Adrenal gland (tissue), 12 donors: ENCODE measurements around the gene PKD1. TPM values are rescaled to one million over a fixed set of nuclear protein-coding genes. Genes with fewer than 3 reads are reported as not detected.

Experiments used
- DNase-seq, 7 donors: peaks; one replicate each; pipeline ENCODE4 v3.0.0-alpha.2; 2019 to 2020
- H3K27ac ChIP-seq, 5 donors: fragments of 200-600 bp; sonication (generic) in 4 of 5; 1 replicate in 3 of 5; 2 replicates in 2 of 5; pipeline versions ENCODE4 v1.5.1 to v1.8.0; 2016 to 2020; ENCODE audit warnings: mild to moderate bottlenecking in 1 of 5
- H3K27me3 ChIP-seq: fragments of 200-600 bp; 2 replicates; pipeline ENCODE4 v1.8.0; 2021
- H3K36me3 ChIP-seq, 2 donors: fragments of 200-600 bp; replicated peaks in 1 of 2; 1 replicate in 1 of 2; 2 replicates in 1 of 2; pipeline versions ENCODE4 v1.5.1 to v1.8.0; 2018 to 2022
- H3K4me1 ChIP-seq, 2 donors: fragments of 200-600 bp; replicated peaks in 1 of 2; 1 replicate in 1 of 2; 2 replicates in 1 of 2; pipeline versions ENCODE4 v1.5.1 to v1.8.0; 2018 to 2021
- H3K4me3 ChIP-seq, 4 donors: fragments of 200-600 bp; sonication (generic) in 3 of 4; one replicate each; pipeline ENCODE4 v1.5.1; 2016 to 2018
- H3K9me3 ChIP-seq, 3 donors: fragments of 200-600 bp; sonication (generic) in 1 of 3; replicated peaks in 1 of 3; 1 replicate in 2 of 3; 2 replicates in 1 of 3; pipeline versions ENCODE4 v1.5.1 to v1.8.0; 2016 to 2021
- POLR2A ChIP-seq, 2 donors: fragments of 450-650 bp; IDR thresholded peaks; one replicate each; pipeline ENCODE4 v1.6.1; 2017; ENCODE audit warnings: antibody characterized with exemption in 2 of 2, mild to moderate bottlenecking in 2 of 2, moderate library complexity in 1 of 2
- WGBS, 4 donors: extraction: QIAGEN DNeasy Blood & Tissue Kit in 2 of 4; methylation state at CpG; one replicate each; pipeline versions ENCODE4 v1.1.5 to v1.1.7; 2013 to 2017; 5-methylcytosine and 5-hydroxymethylcytosine counted together
- intact Hi-C, 2 donors: fragments of 100-400 bp; cut with DNase I; formaldehyde crosslinking; loops; one replicate each; pipeline versions ENCODE4 v1.14.1 to v1.15.0; 2022 to 2023
- polyA plus RNA-seq, 3 donors: library from polyadenylated mRNA; stranded (reverse); fragments of 200-250 nt in 2 of 3; fragments of 350-450 nt in 1 of 3; fragmentation: Illumina TruSeq in 1 of 3; extraction: RNeasy Lipid Tissue Mini Kit (QIAGEN cat#74804) in 1 of 3; gene quantifications; one replicate each; pipeline ENCODE4 v1.2.3, GENCODE V29; 2013 to 2014
- total RNA-seq, 9 donors: library from RNA; depleted of rRNA in 4 of 9; stranded (reverse); fragments of >200 nt in 4 of 9; fragments of 120-200 nt in 1 of 9; fragmentation: NEBNext Ultra II Directional in 1 of 9; extraction: Animal tissue kit (Norgen Biotek cat#: 25700) in 1 of 9; gene quantifications; one replicate each; pipeline versions ENCODE4 v1.1.0 to v1.2.4, GENCODE V29; 2013 to 2023
- TF ChIP-seq, protein P1 (sequence below), 6 experiments: fragments of 450-650 bp in 4 of 6; fragments of 200-600 bp in 2 of 6; sonication (generic) in 1 of 6; IDR thresholded peaks; 1 replicate in 5 of 6; 2 replicates in 1 of 6; pipeline versions ENCODE4 v1.5.1 to v1.8.0; 2016 to 2021; ENCODE audit warnings: antibody characterized with exemption in 6 of 6, mild to moderate bottlenecking in 2 of 6, moderate library complexity in 1 of 6
- donor health status: healthy with polysubstance abuse.
- donor health status: Bipolar disorder and iron deficiency.
- donor health status: DM: yes; HTN: yes; CAD: no.
- donor health status: DM: no; HTN: no; CAD: no.
- donor health status: DM: no; HTN: no; CAD: no.
- donor health status: DM: yes; HTN: yes; CAD: no.

PKD1 gene
- total and polyA plus RNA-seq, 12 donors = 9.2 to 359 (median 102) TPM

DNA sequence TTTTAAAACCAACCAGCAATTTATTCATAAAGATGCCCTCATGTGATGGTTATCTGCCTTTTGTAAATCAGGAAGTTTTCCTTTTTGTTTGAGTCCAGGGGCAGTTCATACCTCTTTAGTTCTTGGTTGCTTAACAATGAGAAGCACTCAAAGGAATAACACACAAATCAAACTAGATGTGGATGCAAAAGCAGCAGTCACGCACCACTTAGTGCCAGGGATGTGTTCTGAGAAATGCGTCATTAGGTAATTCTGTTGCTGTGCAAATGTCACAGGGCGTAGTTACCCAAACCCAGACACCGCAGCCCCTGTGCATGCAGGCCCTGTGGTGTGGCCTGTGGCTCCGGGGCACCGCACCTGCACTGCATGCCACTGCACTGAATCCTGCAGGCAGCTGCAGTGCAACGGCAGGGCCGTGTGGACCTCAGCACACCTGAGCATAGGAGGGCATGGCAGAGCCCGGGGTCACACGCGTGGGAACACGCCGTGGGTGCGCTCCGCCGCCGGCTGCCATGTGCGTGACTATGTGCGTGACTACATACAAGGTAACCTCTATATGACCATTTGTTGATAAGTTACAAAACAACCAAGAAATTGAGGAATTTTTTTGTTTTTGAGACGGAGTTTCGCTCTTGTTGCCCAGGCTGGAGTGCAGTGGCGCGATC is 39.6 kb downstream of the PKD1 start:
- H3K4me1 ChIP-seq = peaks cover 0 to 7% of the 10 kb centered on the region in 2 donors

DNA sequence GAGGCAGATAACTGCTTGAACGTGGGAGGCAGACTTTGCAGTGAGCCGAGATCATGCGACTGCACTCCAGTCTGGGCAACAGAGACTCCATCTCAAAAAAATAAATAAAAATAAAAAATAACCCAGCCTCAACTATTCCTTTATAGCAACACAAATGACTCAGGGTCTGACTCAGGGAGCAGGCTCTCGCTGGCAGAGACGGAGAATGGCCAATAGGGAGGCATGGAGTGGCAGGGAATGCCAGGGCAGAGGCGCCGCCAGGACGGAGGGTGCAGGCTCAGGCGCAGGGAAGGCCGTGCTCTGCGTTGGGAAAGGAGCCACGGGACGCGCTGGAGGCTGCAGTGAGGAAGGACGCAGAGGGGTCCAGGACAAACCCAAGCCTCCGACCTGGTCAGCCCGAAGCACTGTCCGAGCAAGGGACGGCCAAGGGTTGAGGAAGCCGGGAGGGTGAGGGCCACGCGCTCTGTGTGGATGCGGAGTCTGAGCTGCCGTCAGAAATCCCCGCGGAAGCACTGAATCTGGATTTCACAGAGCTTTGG is 40.3 kb downstream of the PKD1 start:
- TF ChIP-seq POLR2A (IDR thresholded peaks at IDR 0.05) = no peak
- TF ChIP-seq, protein P1, sequence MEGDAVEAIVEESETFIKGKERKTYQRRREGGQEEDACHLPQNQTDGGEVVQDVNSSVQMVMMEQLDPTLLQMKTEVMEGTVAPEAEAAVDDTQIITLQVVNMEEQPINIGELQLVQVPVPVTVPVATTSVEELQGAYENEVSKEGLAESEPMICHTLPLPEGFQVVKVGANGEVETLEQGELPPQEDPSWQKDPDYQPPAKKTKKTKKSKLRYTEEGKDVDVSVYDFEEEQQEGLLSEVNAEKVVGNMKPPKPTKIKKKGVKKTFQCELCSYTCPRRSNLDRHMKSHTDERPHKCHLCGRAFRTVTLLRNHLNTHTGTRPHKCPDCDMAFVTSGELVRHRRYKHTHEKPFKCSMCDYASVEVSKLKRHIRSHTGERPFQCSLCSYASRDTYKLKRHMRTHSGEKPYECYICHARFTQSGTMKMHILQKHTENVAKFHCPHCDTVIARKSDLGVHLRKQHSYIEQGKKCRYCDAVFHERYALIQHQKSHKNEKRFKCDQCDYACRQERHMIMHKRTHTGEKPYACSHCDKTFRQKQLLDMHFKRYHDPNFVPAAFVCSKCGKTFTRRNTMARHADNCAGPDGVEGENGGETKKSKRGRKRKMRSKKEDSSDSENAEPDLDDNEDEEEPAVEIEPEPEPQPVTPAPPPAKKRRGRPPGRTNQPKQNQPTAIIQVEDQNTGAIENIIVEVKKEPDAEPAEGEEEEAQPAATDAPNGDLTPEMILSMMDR (IDR thresholded peaks at IDR 0.05) = no peak
- H3K36me3 ChIP-seq = peaks cover 0 to 77% of the 10 kb centered on the region in 2 donors
- H3K27me3 ChIP-seq = no peaks in the 10 kb centered on the region
- WGBS, 4 donors = 91 to 96% (median 92%) methylated on average over 26 of the region's 26 CpGs
- peaks cover 0 to 12% of the 10 kb centered on the region in 2 donors for H3K4me1 ChIP-seq
- no peak overlapping the region for H3K4me3 ChIP-seq
- H3K27ac ChIP-seq = no peak overlapping the region
- DNase-seq = peak in 2 of 7 donors; percentile 29 to 67
- no peaks in the 10 kb centered on the region for H3K9me3 ChIP-seq
- intact Hi-C loops = no loop called here

More for the DNA sequence above, 39.6 kb downstream of the PKD1 start:
- no peak overlapping the region for H3K4me3 ChIP-seq
- intact Hi-C loops = no loop called here
- H3K36me3 ChIP-seq = peaks cover 0 to 79% of the 10 kb centered on the region in 2 donors
- DNase-seq = no peak
- H3K27me3 ChIP-seq = no peaks in the 10 kb centered on the region
- TF ChIP-seq POLR2A (IDR thresholded peaks at IDR 0.05) = no peak
- TF ChIP-seq, protein P1 (IDR thresholded peaks at IDR 0.05) = no peak
- H3K9me3 ChIP-seq = no peaks in the 10 kb centered on the region
- H3K27ac ChIP-seq = no peak overlapping the region
- 95 to 98% (median 97%) methylated on average over 22 to 23 of the region's 23 CpGs for WGBS, 4 donors

- Histone ChIP-seq H3K36me3 (peaks cover 0 to 77% of the 10 kb centered on the region in 2 donors), H3K9me3 (no peaks in the 10 kb centered on the region), H3K27me3 (no peaks in the 10 kb centered on the region), H3K27ac (no peak overlapping the region), H3K4me1 (peaks cover 0 to 13% of the 10 kb centered on the region in 2 donors), H3K4me3 (no peak overlapping the region)
- intact Hi-C loops = no loop called here
- no peak for TF ChIP-seq POLR2A (IDR thresholded peaks at IDR 0.05)
- no peak for DNase-seq
- 74 to 94% (median 88%) methylated on average over 5 to 15 of the region's 15 CpGs; no CpG with 5 or more reads in 1 of the 4 donors for WGBS, 4 donors
Measured at GRCh38 chr16:2093793-2094192, 41.9 kb downstream of the PKD1 start.

GRCh38 chr16:2092866-2093265 is 42.8 kb downstream of the PKD1 start:
- H3K27ac ChIP-seq = peak overlapping the region in 1 of 5 donors; percentile 76
- no peaks in the 10 kb centered on the region for H3K27me3 ChIP-seq
- intact Hi-C loops = no loop called here
- WGBS, 4 donors = 92 to 97% (median 95%) methylated on average over 5 to 13 of the region's 13 CpGs
- TF ChIP-seq, protein P1 (IDR thresholded peaks at IDR 0.05) = no peak
- no peak for TF ChIP-seq POLR2A (IDR thresholded peaks at IDR 0.05)
- no peaks in the 10 kb centered on the region for H3K9me3 ChIP-seq
- DNase-seq = no peak
- no peak overlapping the region for H3K4me3 ChIP-seq
- H3K36me3 ChIP-seq = peaks cover 0 to 86% of the 10 kb centered on the region in 2 donors
- H3K4me1 ChIP-seq = peaks cover 0 to 13% of the 10 kb centered on the region in 2 donors
